HEK293 (cell line): ENCODE data around the gene TRAPPC13.

Experiments used
- CTCF ChIA-PET: fragments of 350-600 bp; formaldehyde crosslinking; extraction: SDS; loops from one replicate; lab custom pipeline; 2021; ENCODE audit warnings: antibody characterized with exemption; lab: Yijun Ruan, JAX
- POLR2A ChIA-PET: fragments of 300-600 bp; formaldehyde crosslinking; extraction: SDS; loops from one replicate; lab custom pipeline; 2020; ENCODE audit warnings: antibody characterized with exemption, inconsistent platforms; lab: Yijun Ruan, JAX
- H3K27ac ChIP-seq: fragments of 200-500 bp; sonication (Bioruptor generic); 2 replicates; pipeline ENCODE4 v1.5.1; 2014; ENCODE audit warnings: low read depth, low read length, control low read depth, inconsistent platforms; ENCODE audit errors: extremely low read depth
- H3K36me3 ChIP-seq, 2 experiments: fragments of 200-500 bp in 1 of 2; sonication (Bioruptor generic) in 1 of 2; 1 replicate in 1 of 2; 2 replicates in 1 of 2; pipeline ENCODE4 v1.5.1; 2014 to 2017; ENCODE audit warnings: inconsistent platforms in 2 of 2, low read length in 2 of 2; ENCODE audit not compliant: control insufficient read depth in 2 of 2, insufficient read depth in 1 of 2
- H3K4me1 ChIP-seq: fragments of 200-500 bp; sonication (Bioruptor generic); 2 replicates; pipeline ENCODE4 v1.5.1; 2014; ENCODE audit warnings: mild to moderate bottlenecking, low read length, inconsistent platforms; ENCODE audit not compliant: control insufficient read depth, insufficient read depth
- H3K4me3 ChIP-seq: 2 replicates; pipeline ENCODE4 v1.5.1; 2011; ENCODE audit warnings: low read depth, mild to moderate bottlenecking, control low read depth, low read length, moderate library complexity
- H3K9me3 ChIP-seq: fragments of 200-500 bp; sonication (Bioruptor generic); 2 replicates; pipeline ENCODE4 v1.5.1; 2014; ENCODE audit warnings: low read depth, low read length, inconsistent platforms; ENCODE audit not compliant: control insufficient read depth, insufficient read depth
- AEBP2 ChIP-seq: fragments of 450-650 bp; formaldehyde crosslinking; IDR thresholded peaks from 2 replicates; pipeline ENCODE4 v1.5.1; 2016; ENCODE audit warnings: missing biosample characterization, missing genetic modification characterization, borderline replicate concordance
- GFI1B ChIP-seq: fragments of 450-650 bp; formaldehyde crosslinking; IDR thresholded peaks from 2 replicates; pipeline ENCODE4 v1.5.1; 2016; ENCODE audit warnings: missing biosample characterization, missing genetic modification characterization
- GLIS2 ChIP-seq: fragments of 450-650 bp; formaldehyde crosslinking; IDR thresholded peaks from 2 replicates; pipeline ENCODE4 v1.5.1; 2016; ENCODE audit warnings: missing biosample characterization, missing genetic modification characterization
- KLF1 ChIP-seq: fragments of 450-650 bp; formaldehyde crosslinking; IDR thresholded peaks from 2 replicates; pipeline ENCODE4 v1.5.1; 2016; ENCODE audit warnings: missing biosample characterization, missing genetic modification characterization
- KLF8 ChIP-seq: fragments of 450-650 bp; formaldehyde crosslinking; IDR thresholded peaks from 2 replicates; pipeline ENCODE4 v1.5.1; 2016; ENCODE audit warnings: missing biosample characterization, missing genetic modification characterization
- PRDM1 ChIP-seq: fragments of 450-650 bp; formaldehyde crosslinking; IDR thresholded peaks from 2 replicates; pipeline ENCODE4; 2016; ENCODE audit warnings: missing biosample characterization, missing genetic modification characterization
- SALL2 ChIP-seq: fragments of 450-650 bp; formaldehyde crosslinking; IDR thresholded peaks from 2 replicates; pipeline ENCODE4 v1.5.0; 2017; ENCODE audit warnings: missing biosample characterization, mild to moderate bottlenecking, missing genetic modification characterization, borderline replicate concordance
- WT1 ChIP-seq: fragments of 450-650 bp; formaldehyde crosslinking; IDR thresholded peaks from 2 replicates; pipeline ENCODE4 v1.5.1; 2016; ENCODE audit warnings: missing biosample characterization, missing genetic modification characterization
- ZBTB11 ChIP-seq: fragments of 450-650 bp; formaldehyde crosslinking; conservative IDR thresholded peaks from 2 replicates; pipeline ENCODE4 v1.5.1; 2016; ENCODE audit warnings: low read depth, missing biosample characterization, missing genetic modification characterization
- ZFP3 ChIP-seq: fragments of 450-650 bp; formaldehyde crosslinking; IDR thresholded peaks from 2 replicates; pipeline ENCODE4 v1.5.1; 2016; ENCODE audit warnings: low read depth, missing biosample characterization, missing genetic modification characterization
- ZNF146 ChIP-seq: fragments of 450-650 bp; formaldehyde crosslinking; IDR thresholded peaks from 2 replicates; pipeline ENCODE4 v1.5.1; 2016; ENCODE audit warnings: missing biosample characterization, missing genetic modification characterization
- ZNF174 ChIP-seq: fragments of 450-650 bp; formaldehyde crosslinking; IDR thresholded peaks from 2 replicates; pipeline ENCODE4 v1.5.0; 2017; ENCODE audit warnings: missing biosample characterization, mild to moderate bottlenecking, missing genetic modification characterization
- ZNF2 ChIP-seq: fragments of 450-650 bp; formaldehyde crosslinking; IDR thresholded peaks from 2 replicates; pipeline ENCODE4 v1.5.1; 2016; ENCODE audit warnings: missing biosample characterization, missing genetic modification characterization
- ZNF24 ChIP-seq: fragments of 450-650 bp; formaldehyde crosslinking; IDR thresholded peaks from 2 replicates; pipeline ENCODE4 v1.5.1; 2016; ENCODE audit warnings: missing biosample characterization, missing genetic modification characterization
- ZNF26 ChIP-seq: fragments of 450-650 bp; formaldehyde crosslinking; IDR thresholded peaks from 2 replicates; pipeline ENCODE4 v1.5.1; 2016; ENCODE audit warnings: missing biosample characterization, missing genetic modification characterization
- ZNF341 ChIP-seq: fragments of 450-650 bp; formaldehyde crosslinking; IDR thresholded peaks from 2 replicates; pipeline ENCODE4; 2016; ENCODE audit warnings: low read depth, missing biosample characterization, missing genetic modification characterization
- ZNF488 ChIP-seq: fragments of 450-650 bp; formaldehyde crosslinking; IDR thresholded peaks from 2 replicates; pipeline ENCODE4 v1.5.1; 2016; ENCODE audit warnings: missing biosample characterization, missing genetic modification characterization
- ZNF501 ChIP-seq: fragments of 450-650 bp; formaldehyde crosslinking; IDR thresholded peaks from 2 replicates; pipeline ENCODE4 v1.5.1; 2016; ENCODE audit warnings: missing biosample characterization, missing genetic modification characterization
- ZNF521 ChIP-seq: fragments of 450-650 bp; formaldehyde crosslinking; IDR thresholded peaks from 2 replicates; pipeline ENCODE4 v1.5.1; 2017; ENCODE audit warnings: missing biosample characterization, mild to moderate bottlenecking, missing genetic modification characterization
- ZNF544 ChIP-seq: fragments of 450-650 bp; formaldehyde crosslinking; IDR thresholded peaks from 2 replicates; pipeline ENCODE4 v1.5.0; 2017; ENCODE audit warnings: missing biosample characterization, missing genetic modification characterization
- ZNF558 ChIP-seq: fragments of 450-650 bp; formaldehyde crosslinking; IDR thresholded peaks from 2 replicates; pipeline ENCODE4 v1.5.1; 2016; ENCODE audit warnings: missing biosample characterization, missing genetic modification characterization
- ZNF561 ChIP-seq: fragments of 450-650 bp; IDR thresholded peaks from 2 replicates; pipeline ENCODE4 v1.5.1; 2018; ENCODE audit warnings: missing biosample characterization, missing genetic modification characterization, borderline replicate concordance
- ZNF580 ChIP-seq: fragments of 450-650 bp; formaldehyde crosslinking; IDR thresholded peaks from 2 replicates; pipeline ENCODE4 v1.5.1; 2016; ENCODE audit warnings: missing biosample characterization, missing genetic modification characterization
- ZNF692 ChIP-seq: fragments of 450-650 bp; formaldehyde crosslinking; IDR thresholded peaks from 2 replicates; pipeline ENCODE4 v1.5.1; 2016; ENCODE audit warnings: missing biosample characterization, missing genetic modification characterization
- ZNF707 ChIP-seq: fragments of 450-650 bp; formaldehyde crosslinking; IDR thresholded peaks from 2 replicates; pipeline ENCODE4 v1.5.1; 2016; ENCODE audit warnings: missing biosample characterization, missing genetic modification characterization

TRAPPC13 gene

GRCh38 chr5:65696892-65697291, 72.1 kb downstream of the TRAPPC13 start:
- peaks cover 12 to 58% of the 10 kb centered on the region in 2 experiments for H3K36me3 ChIP-seq
- CTCF ChIA-PET, result no interaction called here
- no peaks in the 10 kb centered on the region for H3K4me1 ChIP-seq
- H3K9me3 ChIP-seq, result no peaks in the 10 kb centered on the region
- H3K4me3 ChIP-seq, result no peak overlapping the region
- POLR2A ChIA-PET, result interaction anchor here (1.3 kb wide), 1 partner anchor 15 kb away, joined by 4 read pairs; no protein-coding TSS in a partner anchor
- H3K27ac ChIP-seq, result no peak overlapping the region
- no peak for TF ChIP-seq ZNF146 (tag by site-specific recombination)
- no peak for TF ChIP-seq AEBP2 (tag by site-specific recombination)
- TF ChIP-seq ZNF561 (tag by site-specific recombination), result no peak
- TF ChIP-seq ZNF521 (tag by site-specific recombination), result no peak
- no peak for TF ChIP-seq ZFP3 (tag by site-specific recombination)
- TF ChIP-seq WT1 (tag by site-specific recombination), result no peak
- no peak for TF ChIP-seq PRDM1 (tag by site-specific recombination)
- TF ChIP-seq ZNF174 (tag by site-specific recombination), result no peak
- no peak for TF ChIP-seq ZNF2
- TF ChIP-seq GLIS2 (tag by site-specific recombination), result no peak
- no peak for TF ChIP-seq ZNF558 (tag by site-specific recombination)
- no peak for TF ChIP-seq SALL2 (tag by site-specific recombination)
- no peak for TF ChIP-seq ZNF341
- TF ChIP-seq ZNF544 (tag by site-specific recombination), result no peak
- no peak for TF ChIP-seq ZNF580 (tag by site-specific recombination)
- TF ChIP-seq KLF1 (tag by site-specific recombination), result no peak
- no peak for TF ChIP-seq ZNF24 (tag by site-specific recombination)
- TF ChIP-seq ZBTB11, result no peak
- TF ChIP-seq ZNF501, result no peak
- no peak for TF ChIP-seq ZNF26 (tag by site-specific recombination)
- TF ChIP-seq, all 188 proteins: peak for 0

- H3K4me1 ChIP-seq, result no peaks in the 10 kb centered on the region
- POLR2A ChIA-PET, result no interaction called here
- no peak for TF ChIP-seq KLF8
- no peak for TF ChIP-seq ZNF488 (tag by site-specific recombination)
- TF ChIP-seq ZNF707 (tag by site-specific recombination), result no peak
- no peak for TF ChIP-seq GFI1B (tag by site-specific recombination)
- no peak for TF ChIP-seq ZNF692
These were observed 74.5 kb downstream of the TRAPPC13 start for GRCh38 chr5:65699338-65699737.

More at GRCh38 chr5:65699338-65699737, 74.5 kb downstream of the TRAPPC13 start:
- H3K27ac ChIP-seq, result no peak overlapping the region
- H3K4me3 ChIP-seq, result no peak overlapping the region
- peaks cover 22 to 67% of the 10 kb centered on the region in 2 experiments for H3K36me3 ChIP-seq
- CTCF ChIA-PET, result interaction anchor here (0.5 kb wide), 1 partner anchor 229 kb away, joined by 4 read pairs; no protein-coding TSS in a partner anchor
- no peaks in the 10 kb centered on the region for H3K9me3 ChIP-seq
